GM19395 (cell line): ENCODE data around the gene TMEM61.

Source experiments
- ATAC-seq: cut with Tn5 transposase; IDR thresholded peaks from one replicate; pipeline ENCODE4 v1.9.1; 2021; ENCODE audit warnings: mild to moderate bottlenecking, moderate library complexity; ENCODE audit not compliant: unreplicated experiment

The TMEM61 gene

GRCh38 chr1:55035904-55036303 lies 55.5 kb downstream of the TMEM61 start:
- no peak for ATAC-seq

- ATAC-seq: no peak
These were observed 57.5 kb downstream of the TMEM61 start for GRCh38 chr1:55037733-55038551.

GRCh38 chr1:55038552-55038838 lies 58.1 kb downstream of the TMEM61 start:
- ATAC-seq: no peak

GRCh38 chr1:55038974-55039341 lies 58.5 kb downstream of the TMEM61 start:
- ATAC-seq: no peak

GRCh38 chr1:55039342-55040082 lies 59.1 kb downstream of the TMEM61 start, which contains the start of gene PCSK9:
Gene PCSK9, plus strand, starts transcription at chr1:55039548. Its CDS starts 290 bp downstream, at chr1:55039838.
- ATAC-seq: no peak

GRCh38 chr1:55040083-55040932 lies 59.9 kb downstream of the TMEM61 start:
- ATAC-seq: no peak

GRCh38 chr1:55040933-55041494 lies 60.6 kb downstream of the TMEM61 start:
- no peak for ATAC-seq

- no peak for ATAC-seq
These were observed 61.2 kb downstream of the TMEM61 start for GRCh38 chr1:55041613-55042012.
